Eye (tissue), 1 donor: Measurements from ENCODE around the gene EHMT1.

Experiments
- DNase-seq: peaks from one replicate; pipeline ENCODE4 v3.0.0-alpha.2; 2015

EHMT1 gene

DNA sequence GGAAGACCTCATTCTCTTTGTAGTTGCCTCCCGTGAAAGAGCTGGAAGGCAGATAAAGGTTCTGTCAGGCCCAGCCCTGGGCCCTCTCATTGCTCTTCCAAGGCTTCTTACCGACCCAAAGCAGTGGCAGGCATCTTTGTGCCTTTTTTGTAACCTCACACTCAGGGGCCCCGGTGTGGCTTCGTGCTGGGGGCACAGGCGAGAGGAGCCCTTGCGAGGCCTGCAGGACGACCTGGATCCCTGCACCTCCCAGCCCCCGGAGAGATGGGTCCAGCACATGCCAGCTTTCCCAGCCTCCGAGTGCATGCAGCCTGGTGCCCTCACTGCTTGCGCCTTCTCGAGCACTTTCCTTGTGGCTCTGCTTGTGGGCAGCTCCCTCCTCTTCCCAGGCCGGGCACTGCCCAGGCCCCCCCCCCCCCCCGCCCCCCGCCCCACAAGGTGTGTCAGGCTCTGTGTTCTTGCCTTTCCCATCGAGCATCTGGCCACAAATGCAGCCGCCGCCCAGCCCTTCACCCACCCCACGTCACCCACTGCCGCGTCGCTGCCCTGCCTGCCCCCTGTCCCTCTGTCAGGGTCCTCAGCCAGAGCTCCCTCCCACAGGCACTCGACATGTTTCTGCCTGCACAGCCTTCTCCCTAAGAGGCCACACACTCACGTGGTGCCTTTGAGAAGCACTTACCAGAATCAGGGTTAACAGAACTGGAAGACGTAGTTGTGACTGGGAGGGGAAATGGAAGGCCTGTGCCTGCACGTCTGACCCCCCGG is 195.0 kb downstream of the EHMT1 start:
- DNase-seq, result peak; percentile 12

DNA sequence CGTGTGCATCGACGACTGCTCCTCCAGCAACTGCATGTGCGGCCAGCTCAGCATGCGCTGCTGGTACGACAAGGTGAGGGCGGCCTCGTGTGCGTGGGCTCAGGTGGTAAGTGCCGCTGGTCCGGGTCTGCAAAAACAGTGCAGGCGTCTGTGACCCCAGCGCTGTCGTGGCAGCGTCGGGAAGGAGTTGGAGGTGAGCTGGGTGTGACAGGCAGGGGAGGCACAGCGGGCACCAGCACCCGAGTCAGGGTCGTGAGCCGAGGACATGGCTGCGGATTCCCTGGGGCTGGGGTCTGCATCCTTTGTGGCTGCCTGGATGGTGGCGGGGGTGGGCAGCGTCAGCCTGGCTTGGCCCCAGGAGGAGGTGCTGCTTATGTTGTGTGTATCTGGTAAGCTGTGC is 195.6 kb downstream of the EHMT1 start:
- DNase-seq, result no peak

DNA sequence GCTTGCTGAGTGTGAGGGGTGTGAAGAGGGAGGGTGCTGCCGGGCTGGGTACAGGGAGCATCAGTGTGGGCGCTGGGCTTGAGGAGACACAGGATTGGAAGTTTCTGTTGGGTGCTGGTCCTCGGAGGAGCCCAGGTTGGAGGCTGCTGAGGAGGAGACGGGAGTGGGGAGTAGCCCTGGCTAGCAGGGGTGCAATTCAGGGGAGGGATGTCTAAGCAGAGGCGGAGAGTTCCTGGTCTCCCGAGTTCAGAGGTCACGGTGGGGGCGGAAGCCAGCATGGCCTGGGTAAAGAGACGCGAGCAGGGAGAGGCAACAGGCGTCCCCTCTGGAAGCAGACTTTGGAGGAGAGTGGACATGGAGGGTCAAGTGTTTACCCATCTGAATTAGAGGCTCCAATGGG is 196.0 kb downstream of the EHMT1 start:
- DNase-seq, result no peak

DNA sequence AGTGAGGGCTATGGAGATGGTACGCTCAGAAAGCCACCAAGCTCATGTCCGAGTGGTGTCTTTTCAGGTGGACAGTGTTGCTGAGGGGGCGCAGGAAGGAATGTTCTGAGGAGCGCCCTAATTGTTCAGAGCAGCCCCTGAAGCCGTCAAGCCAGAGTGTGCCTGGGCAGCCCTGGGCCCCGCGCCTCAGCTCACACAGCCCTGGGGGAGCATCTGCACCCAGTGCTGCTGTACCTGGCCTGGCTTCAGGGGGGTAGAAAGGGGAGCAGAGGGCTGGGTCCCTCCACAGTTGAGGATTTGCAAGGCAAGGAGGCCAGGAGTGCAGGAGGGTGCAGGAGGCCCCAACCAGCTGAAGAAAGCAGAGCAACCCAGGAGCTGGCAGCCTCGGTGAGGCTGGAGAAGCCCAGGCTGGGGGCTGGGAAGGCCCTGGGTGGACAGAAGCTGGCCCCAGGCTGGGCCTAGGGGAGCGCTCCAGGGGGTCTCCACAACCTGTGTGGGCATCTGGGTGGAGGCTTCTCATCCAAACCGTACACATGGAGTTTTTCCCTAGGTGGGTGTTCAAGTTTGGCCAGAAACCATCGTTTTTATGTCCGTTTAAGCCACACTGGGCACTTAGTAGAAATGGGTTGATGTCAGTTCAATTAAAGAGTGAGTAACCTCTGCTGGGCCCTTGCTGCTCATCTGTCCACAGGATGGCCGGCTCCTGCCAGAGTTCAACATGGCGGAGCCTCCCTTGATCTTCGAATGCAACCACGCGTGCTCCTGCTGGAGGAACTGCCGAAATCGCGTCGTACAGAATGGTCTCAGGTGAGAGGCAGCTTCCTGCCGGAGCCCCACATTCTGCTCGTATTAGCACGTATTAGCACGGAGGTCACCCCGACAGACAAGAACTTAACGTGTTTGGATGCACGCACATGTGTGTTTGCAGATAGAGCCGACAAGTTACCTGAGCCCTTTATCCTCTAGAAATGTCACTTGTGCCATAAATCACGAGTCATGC is 196.8 kb downstream of the EHMT1 start:
- no peak for DNase-seq

DNA sequence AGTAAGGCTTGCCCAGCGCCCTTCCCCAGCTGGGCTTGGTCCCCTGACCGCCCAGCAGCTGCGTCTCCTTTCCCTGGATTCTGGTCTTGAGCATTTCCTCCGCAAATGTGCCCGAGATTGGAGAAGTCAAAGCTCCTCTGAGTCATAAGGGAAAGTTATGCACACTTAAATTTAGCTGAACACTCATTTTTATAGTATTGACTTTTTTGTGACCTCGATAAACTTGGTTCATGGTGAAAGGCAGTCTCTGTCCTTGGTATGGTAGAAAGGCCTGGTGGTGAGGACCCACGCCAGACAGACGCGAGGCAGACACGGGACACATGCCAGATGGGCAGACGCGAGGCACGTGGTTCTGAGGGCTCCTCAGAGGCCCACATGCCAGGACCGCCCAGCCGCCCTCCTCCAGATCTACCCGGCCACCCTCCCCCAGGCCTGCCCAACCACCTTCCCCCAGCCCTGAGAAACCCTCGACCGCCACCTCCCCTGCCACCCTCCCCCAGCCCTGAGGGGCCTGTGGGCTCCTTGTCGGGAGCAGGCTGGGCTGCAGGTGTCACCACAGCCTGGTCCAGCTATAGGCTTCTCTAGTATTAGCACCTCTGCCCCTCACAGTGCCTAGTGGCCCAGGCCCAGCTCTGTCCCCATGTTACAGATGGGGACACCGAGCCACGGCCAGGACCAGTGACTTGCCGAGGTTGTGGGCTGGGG is 197.9 kb downstream of the EHMT1 start:
- DNase-seq, result no peak

DNA sequence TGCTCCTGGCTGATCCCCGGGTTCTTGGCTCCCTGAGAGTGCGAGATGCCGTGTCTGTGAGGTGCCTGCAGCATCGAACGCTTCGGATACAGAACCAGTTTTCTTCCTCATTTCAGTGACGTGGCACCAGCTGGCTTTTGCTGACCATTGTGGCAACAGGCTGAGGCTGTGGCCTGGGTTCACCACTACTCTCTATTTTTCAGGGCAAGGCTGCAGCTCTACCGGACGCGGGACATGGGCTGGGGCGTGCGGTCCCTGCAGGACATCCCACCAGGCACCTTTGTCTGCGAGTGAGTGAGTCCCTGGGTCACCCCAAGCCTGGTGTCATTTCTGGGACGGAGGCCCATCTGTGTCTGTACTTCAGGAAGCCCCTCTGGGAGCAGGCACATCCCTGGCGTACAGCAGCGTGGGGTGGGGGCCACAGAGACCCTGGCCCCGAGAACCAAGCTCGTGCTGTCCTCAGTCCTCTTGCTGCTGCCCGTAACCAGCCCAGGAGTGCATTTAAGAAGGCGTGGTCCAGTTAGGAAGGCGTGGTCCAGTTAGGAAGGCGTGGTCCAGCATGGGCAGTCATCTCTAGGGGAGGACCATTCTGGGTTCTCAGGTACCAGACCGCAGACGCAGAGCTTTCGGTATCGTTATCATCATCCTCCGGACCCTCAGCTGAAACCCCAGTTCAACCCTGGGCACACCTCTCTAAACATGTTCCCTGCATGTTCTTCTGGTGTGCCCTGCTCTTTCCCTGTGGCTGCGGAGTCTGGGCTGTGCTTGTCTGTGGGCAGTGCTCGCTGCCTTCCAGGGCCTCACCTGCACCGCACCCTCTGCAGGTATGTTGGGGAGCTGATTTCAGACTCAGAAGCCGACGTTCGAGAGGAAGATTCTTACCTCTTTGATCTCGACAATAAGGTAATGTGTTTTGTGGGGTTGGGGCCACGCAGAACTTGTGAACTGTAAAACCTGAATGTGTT is 198.7 kb downstream of the EHMT1 start:
- DNase-seq, result no peak

DNA sequence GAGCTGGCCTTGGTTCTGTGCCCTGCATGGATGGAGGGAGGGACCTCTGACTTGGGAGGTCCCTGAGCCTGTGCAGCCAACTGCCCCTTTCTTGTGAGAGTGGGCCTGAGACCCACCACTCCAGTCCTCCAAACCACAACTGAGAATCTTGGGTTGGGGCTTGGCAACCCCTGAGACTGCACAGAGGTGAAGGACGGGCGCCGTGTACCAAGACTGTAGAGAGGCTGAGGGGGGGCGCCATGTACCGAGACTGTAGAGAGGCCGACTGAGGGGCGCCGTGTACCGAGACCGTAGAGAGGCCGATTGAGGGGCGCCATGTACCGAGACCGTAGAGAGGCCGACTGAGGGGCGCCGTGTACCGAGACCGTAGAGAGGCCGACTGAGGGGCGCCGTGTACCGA is 199.5 kb downstream of the EHMT1 start:
- no peak for DNase-seq

DNA sequence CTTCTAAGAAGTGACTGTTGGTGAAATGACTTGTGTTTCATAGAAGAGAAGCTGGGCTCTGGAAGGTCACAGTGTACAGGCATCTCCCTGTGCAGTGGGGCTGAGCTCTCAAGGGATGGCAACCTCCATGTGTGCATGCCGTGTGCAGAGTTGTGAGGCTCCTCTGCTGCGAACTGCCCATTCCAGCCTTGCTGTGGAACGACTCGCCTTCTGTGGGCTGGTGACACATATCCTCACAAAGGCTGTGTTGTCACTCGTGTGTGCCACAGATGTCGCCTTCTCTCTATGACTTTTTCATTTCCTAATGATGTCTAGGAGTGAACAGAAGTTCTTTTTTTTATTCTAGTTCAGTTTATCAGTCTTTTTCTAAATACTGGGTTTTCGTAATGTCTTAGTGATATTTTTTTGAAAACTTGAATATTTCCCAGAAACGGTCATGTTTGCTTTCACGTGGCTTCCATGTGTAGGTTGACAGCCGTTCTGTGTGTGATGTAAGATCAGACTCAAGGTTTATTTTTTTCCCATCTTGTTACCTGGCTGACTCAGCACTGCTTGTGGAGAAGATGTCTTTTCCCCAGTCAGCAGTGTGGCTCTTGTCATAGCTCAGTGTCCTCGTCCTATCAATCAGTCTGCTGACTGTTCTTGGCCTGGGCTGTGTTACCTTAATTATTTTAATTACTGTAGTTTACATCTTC is 201.5 kb downstream of the EHMT1 start:
- no peak for DNase-seq

DNA sequence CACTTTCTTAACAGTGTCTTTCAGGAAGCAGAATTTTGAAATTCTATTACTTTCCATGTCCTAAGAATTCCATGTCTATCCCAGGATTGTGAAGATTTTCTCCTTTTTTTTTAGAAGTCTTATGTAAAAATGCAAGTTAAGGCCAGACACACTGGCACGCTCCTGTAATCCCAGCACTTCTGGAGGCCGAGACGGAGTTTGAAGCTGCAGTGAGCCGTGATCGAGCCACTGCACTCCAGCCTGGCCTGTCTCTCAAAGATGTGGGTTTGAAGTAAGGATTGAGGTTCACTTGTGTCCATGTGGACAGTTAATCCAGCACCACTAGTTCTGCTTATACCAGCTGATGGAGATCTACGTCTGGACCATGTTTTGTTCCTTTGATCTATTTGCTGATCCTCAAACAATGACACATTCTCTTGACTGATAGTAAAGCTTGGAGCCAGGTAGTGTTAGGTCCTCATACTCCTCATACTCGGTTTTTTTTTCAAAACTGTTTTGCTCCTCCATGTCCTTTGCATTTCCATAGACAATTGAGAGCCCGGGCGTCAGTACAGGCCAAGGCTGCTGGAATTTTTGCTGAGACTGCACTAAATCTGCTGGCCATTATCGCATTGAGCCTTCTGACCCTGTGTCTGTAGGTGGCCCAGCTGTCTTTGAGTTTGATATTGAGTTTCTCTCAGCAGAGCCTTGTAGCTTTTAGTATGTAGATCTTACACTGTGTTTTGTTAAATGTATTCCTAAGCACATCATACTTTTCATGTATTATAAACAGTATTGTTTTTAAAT is 205.4 kb downstream of the EHMT1 start:
- DNase-seq, result no peak

DNA sequence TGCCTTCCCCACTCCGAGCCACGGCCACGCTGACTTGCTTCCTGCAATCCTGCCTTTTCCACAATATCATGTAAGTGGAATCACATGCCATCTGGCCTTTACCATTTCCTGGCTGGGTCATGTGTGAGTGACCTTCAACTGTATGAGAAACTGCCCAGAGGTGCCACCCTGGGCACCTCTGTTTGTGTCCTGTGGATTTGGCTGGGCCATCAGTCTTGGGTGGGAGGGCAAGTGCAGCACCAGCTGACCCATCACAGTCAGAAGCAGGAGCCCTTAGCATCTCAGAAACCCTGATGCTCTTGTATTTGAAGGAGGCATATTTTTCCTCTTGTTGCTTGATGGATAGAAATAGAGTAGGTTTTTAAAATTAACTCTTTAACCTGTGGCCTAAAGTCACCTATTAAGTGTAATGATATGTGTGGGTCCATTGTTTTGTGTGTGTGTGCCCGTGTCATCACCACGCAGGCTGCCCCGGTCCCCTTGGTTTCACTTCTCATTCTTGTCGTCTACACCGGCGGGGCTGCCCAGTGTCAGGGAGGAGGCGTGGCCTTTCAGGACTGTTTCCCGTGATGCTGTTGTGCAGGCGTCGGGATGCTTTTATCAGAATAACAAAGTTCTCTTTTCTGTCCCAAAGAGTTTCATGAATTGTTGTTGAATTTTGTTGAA is 206.7 kb downstream of the EHMT1 start:
- DNase-seq, result no peak

DNA sequence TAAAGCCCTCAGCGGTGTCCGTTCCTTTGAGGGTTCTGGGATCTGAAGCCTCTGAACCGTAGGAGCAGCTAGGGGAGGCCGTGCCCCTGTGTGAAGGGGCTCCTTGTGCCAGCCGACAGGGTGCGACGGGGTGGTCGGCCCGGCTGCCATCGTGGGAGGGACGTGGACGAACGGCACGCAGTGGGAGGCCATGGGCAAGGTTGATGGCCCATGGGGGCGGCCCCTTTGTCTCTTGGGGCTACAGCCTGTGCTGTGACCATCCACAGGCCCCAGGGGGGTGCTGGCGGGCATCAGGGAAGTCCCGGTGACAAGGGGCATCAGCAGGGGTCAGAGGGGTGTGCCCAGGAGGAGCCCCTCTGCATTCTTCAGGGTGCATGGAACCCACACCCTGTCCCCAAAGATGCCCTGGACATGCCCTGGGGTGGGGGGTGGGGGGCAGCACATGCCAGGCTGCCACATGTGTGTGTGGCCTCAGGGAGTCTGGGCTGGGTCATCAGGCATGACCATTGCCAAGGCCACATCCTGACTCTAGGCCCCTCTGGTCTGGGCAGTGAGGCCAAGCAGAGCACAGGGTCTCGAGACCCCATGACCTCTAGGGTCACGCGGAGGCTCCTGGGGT is 209.2 kb downstream of the EHMT1 start:
- no peak for DNase-seq

DNA sequence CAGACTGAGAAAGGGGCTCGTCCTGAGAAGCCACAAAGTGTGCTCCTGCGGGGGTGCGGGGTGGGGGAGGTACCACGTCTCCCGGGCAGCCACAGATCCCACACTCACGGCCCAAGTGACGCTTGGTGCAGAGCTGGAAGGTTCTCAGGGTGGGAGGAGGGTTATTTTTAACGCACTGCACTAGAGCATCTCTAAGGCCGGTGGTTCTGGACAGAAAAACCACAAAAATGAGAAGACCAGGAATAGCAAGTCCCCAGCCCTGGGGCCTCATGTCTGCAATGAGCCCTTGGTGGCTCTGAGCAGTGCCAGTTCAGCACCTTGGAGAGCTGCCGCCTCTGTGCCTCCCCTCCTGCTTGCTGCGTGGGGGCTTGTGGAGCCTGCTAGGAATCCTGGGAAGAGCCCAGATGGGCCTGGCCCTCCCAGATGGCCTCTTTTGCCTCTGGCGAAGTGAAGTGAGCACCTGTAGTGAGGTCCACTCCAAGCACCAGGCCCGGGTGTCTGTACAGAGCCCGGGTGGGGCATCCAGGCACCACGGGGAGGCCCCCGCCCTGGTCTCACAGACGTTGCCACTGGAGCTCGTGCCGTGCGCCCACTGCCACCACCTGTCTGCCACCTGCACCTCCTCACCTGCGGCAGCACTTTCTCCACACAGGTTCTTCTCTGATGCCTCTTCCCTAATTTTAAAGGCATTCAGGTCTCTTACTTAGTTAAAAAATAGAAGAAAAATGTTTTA is 209.9 kb downstream of the EHMT1 start:
- peak; percentile 44 for DNase-seq

DNA sequence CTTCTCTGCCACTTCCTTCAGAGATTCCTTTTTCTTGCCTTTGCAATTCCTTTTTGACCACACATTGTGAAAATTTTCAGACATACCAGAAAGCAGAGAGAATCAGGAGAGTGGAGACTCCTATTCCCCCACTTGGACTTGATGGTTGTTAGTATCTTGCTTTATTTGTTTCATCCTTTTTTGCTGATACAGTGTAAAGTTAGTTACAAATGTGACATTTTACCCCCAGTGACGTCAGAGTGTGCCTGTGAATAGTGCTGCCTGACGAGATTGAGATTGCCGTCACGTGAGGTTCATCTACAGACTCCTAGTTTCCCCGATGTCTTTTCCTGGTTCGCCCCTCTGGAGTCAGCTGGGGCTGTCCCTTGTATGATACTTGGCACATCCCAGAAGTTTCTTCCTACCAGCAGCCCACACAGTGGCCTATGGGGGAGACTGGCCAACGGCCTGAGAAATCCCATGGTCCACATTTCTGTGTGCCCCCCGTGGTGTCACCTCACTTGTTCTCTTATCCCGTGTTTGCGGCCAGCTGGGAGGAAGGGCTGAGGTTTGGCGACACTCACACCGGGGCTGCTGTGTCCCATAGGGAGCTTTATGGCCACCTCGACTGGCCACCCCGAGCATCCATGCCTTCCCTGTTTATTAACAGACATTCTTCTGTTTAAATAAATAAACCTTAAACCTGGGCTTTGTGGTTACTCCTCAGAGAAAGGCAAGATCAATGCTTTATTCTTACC is 210.6 kb downstream of the EHMT1 start:
- no peak for DNase-seq

DNA sequence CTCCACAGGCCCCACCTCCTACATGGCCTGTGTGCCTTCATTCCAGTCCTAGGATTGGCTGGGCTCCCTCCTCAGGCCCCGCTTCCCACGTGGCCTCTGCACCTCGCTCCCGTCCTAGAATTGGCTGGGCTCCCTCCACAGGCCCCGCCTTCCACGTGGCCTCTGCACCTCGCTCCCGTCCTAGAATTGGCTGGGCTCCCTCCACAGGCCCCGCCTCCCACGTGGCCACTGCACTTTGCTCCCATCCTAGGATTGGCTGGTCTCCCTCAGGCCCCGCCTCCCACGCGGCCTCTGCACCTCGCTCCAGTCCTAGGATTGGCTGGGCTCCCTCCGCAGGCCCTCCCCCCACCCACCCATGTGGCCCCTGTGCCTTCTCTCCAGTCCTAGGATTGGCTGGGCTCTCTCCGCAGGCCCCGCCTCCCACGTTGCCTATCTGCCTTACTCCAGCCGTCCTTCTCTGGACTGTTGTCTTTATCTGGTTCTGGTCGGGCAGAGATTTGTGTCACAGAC is 213.4 kb downstream of the EHMT1 start:
- DNase-seq, result no peak

DNA sequence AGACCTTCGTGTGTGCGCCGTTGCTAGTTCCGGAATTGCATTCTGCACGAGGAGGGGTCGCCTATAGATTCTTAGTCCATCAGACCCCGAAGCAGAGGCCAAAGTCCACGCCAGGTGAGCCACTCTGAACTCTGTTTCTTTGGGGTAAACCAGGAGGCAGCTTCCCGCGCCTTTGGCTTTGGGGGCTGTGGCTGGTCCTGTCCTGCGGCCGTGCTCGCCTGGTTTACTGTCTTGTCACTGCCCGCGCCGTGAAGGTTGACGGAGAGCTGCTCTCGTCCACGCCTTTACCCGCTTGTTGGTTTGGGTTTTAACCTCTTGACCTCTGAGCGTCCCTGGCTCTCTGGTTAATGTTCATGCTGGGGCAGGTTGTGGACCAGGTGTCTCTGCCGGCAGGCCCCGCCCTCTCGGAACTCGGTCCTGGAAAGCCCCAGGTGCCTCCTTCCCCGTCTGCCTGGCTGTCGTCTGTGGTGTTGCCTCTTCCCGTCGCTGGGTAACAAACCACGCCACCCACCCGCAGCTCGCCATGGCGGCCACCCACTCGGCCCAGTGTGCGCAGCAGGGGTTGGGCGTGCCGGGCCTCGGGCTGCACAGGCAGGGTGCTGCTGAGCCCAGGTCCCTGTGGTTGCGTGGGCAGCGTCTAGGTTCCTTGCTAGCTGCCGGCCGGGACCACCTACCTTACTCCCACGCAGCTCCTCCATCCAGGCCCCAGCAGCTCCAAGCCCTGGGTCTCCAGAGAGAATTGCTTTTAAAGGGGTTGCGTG is 214.2 kb downstream of the EHMT1 start:
- no peak for DNase-seq

DNA sequence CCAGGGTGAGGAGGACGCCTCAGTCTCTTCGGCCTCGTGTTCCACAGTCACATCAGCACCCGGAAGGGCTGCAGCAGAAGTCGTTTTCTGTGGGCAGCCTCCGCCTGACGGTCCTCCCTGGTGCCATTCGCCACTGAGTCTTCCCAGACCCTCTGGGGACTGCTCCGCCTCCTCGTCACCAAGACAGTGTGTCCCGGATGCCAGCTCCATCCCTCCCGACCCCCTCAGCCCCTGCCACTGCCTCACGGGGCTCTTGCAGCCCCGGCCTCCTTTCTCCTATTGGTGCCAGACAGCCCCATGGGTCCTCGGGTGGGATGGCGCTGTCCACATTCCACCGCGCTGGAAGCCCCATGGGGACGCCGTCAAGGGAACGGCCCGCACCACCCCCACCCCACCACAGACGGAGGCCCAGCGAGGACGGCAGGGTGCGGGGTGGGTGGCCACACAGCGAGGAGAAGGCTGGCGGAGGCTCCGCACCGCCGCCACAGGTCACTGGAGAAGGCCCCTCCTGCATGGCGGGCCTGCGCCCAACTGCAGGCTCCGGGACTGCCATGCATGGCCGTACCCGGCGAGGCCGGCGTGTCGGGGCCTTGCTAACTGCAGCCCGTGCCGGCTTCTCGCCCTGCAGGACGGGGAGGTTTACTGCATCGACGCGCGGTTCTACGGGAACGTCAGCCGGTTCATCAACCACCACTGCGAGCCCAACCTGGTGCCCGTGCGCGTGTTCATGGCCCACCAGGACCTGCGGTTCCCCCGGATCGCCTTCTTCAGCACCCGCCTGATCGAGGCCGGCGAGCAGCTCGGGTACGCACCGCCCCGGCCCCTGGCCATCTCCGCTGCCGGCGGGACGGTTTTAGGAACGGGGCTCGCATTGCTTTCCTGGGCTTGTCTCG is 215.2 kb downstream of the EHMT1 start:
- no peak for DNase-seq
